ENCODE measurements around the gene DEGS1. TPM values are rescaled to one million over a fixed set of nuclear protein-coding genes. Genes with fewer than 3 reads are reported as not detected.

DEGS1 gene
- total RNA-seq, 1 experiment from 2014 or later, result 82.8 TPM

GRCh38 chr1:224172229-224172628 lies 10.8 kb upstream of the DEGS1 start:
- peaks cover 3% of the 10 kb centered on the region; the same call in 1 of the 2 replicates for H3K4me1 ChIP-seq (ENCODE audit: control insufficient read depth, insufficient read depth, low read length)
- ChIA-PET POLR2A (no interaction called here), CTCF (no interaction called here)
- in situ Hi-C loops (cut with HindIII; ENCODE audit: low pct_unique_long_range_greater_than_20kb, low sequenced_read_pairs), result no loop called here
- ATAC-seq (no peak), DNase-seq (ENCODE audit: low read depth, low spot score) (no peak)
- H3K27ac ChIP-seq (ENCODE audit: low read length), result no peak overlapping the region
- BruUV-seq (replicated peaks), result no TSS peak
- H3K4me3 ChIP-seq (ENCODE audit: low read depth in 2 of 2, low read length in 2 of 2), result no peak overlapping the region
- TF ChIP-seq POLR2AphosphoS5 (IDR thresholded peaks at IDR 0.05; ENCODE audit: low read depth, low read length), result no peak
- no peak for TF ChIP-seq SIN3A (IDR thresholded peaks at IDR 0.05; ENCODE audit: borderline replicate concordance, insufficient read depth, low read depth, low read length)
- TF ChIP-seq CTCF (IDR thresholded peaks at IDR 0.05), result no peak
- no peak for TF ChIP-seq TCF7L2 (IDR thresholded peaks at IDR 0.05; ENCODE audit: low read depth, low read length)
- TF ChIP-seq REST (IDR thresholded peaks at IDR 0.05; ENCODE audit: insufficient read depth in 1 of 2, low read depth in 2 of 2, low read length in 1 of 2), result no peak
- no peaks in the 10 kb centered on the region for H3K36me3 ChIP-seq (ENCODE audit: control insufficient read depth, insufficient read depth, low read length)
- H3K9me3 ChIP-seq (ENCODE audit: control insufficient read depth, insufficient read depth, low read depth, low read length), result no peaks in the 10 kb centered on the region
- intact Hi-C loops (cut with micrococcal nuclease; ENCODE audit: unreplicated experiment), result no loop called here
- H3K27me3 ChIP-seq (ENCODE audit: control insufficient read depth, insufficient read depth, low read length), result no peaks in the 10 kb centered on the region

DNA sequence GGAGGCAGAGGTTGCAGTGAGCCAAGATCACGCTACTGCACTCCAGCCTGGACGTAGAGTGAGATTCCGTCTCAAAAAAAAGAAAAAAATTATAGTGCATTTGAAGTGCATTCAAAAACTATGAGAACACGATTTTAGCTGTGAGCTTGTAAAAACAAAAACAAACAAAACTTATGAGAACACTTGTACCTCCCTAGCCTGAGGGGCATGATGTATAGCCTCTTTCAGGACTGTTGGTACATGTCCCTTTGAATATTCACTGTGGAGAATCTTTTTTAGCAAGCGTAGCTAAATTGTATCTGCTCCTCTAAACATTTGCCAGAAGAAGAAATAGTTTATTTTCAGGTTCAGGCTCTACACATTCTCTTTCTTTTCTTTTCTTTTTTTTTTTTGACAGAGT lies 9.5 kb upstream of the DEGS1 start:
- H3K4me3 ChIP-seq (ENCODE audit: low read depth in 2 of 2, low read length in 2 of 2), result no peak overlapping the region
- peaks cover 3% of the 10 kb centered on the region; the same call in 1 of the 2 replicates for H3K4me1 ChIP-seq (ENCODE audit: control insufficient read depth, insufficient read depth, low read length)
- no peak for DNase-seq (ENCODE audit: low read depth, low spot score)
- intact Hi-C loops (cut with micrococcal nuclease; ENCODE audit: unreplicated experiment) (no loop called here), in situ Hi-C loops (cut with HindIII; ENCODE audit: low pct_unique_long_range_greater_than_20kb, low sequenced_read_pairs) (no loop called here)
- TF ChIP-seq CTCF (IDR thresholded peaks at IDR 0.05), result no peak
- no peak for TF ChIP-seq TCF7L2 (IDR thresholded peaks at IDR 0.05; ENCODE audit: low read depth, low read length)
- no peak for TF ChIP-seq REST (IDR thresholded peaks at IDR 0.05; ENCODE audit: insufficient read depth in 1 of 2, low read depth in 2 of 2, low read length in 1 of 2)
- TF ChIP-seq POLR2AphosphoS5 (IDR thresholded peaks at IDR 0.05; ENCODE audit: low read depth, low read length), result no peak
- no peak for TF ChIP-seq SIN3A (IDR thresholded peaks at IDR 0.05; ENCODE audit: borderline replicate concordance, insufficient read depth, low read depth, low read length)
- H3K27ac ChIP-seq (ENCODE audit: low read length), result no peak overlapping the region
- BruUV-seq (replicated peaks), result no TSS peak
- no peaks in the 10 kb centered on the region for H3K36me3 ChIP-seq (ENCODE audit: control insufficient read depth, insufficient read depth, low read length)
- no peaks in the 10 kb centered on the region for H3K27me3 ChIP-seq (ENCODE audit: control insufficient read depth, insufficient read depth, low read length)
- H3K9me3 ChIP-seq (ENCODE audit: control insufficient read depth, insufficient read depth, low read depth, low read length), result no peaks in the 10 kb centered on the region
- CTCF ChIA-PET, result interaction anchor here (0.6 kb wide), 1 partner anchor 21 kb away, joined by 6 read pairs; no protein-coding TSS in a partner anchor
- no peak for ATAC-seq
- POLR2A ChIA-PET, result interaction anchor here (0.6 kb wide), 1 partner anchor 141 kb away, joined by 5 read pairs; no protein-coding TSS in a partner anchor
